HG03039 (cell line): ENCODE measurements around the gene TBC1D3H.
"Not testable (repeated sequence)": the region's sequence is repeated elsewhere in the genome, so short reads cannot be mapped to it uniquely, and the experiment has no call there.

Experiments
- ATAC-seq: cut with Tn5 transposase; IDR thresholded peaks from one replicate; pipeline ENCODE4 v1.9.1; 2021; ENCODE audit warnings: mild to moderate bottlenecking, moderate library complexity; ENCODE audit not compliant: unreplicated experiment

The TBC1D3H gene

DNA sequence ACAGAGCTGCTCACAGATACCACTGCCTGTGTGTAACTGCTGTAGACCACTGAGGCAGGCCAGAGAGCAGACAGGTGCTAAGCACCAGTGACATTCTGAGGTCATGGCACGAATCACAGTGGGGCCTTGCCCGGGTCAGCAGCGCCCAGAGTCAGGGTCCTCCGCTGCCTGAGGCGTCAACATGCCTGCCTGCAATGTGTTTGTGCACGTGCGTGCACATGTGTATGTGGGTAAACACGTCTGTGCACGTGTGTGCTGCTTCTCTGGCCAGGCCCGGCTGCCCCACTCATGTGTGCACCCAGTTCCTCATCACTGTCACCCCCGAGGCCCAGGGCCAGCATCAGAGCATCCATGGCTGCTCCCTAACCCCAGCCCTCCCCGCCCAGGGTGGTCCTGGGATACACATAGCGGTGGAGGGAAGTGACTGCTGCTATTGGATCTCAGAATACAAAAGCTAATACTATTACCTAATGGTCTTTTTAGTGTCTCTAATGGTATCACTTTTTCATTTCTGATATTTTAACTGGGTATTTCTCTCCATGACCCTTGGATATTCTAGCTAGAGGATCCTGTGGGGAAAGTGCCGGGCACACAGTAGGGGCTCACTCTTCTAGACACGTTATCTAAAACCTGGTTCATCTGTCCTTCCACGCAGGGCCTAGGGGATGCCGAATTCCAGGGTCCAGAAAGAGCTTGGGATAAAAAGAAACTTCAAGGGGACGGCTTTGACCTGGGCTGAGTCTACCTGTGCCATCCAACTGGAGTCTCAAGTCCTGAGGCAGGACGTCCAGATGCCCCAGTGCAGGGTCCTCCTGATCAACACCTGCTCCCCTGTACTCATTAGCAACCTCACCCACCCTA lies at the start of gene TBC1D3H:
TBC1D3H (minus strand) TSS at position 51 of the 861 bp plus-strand sequence. CDS start 1,540 bp downstream, outside the sequence.
- not testable (repeated sequence) for ATAC-seq

GRCh38 chr17:36428891-36429290 lies 40.7 kb upstream of the TBC1D3H start:
- ATAC-seq = not testable (repeated sequence)

DNA sequence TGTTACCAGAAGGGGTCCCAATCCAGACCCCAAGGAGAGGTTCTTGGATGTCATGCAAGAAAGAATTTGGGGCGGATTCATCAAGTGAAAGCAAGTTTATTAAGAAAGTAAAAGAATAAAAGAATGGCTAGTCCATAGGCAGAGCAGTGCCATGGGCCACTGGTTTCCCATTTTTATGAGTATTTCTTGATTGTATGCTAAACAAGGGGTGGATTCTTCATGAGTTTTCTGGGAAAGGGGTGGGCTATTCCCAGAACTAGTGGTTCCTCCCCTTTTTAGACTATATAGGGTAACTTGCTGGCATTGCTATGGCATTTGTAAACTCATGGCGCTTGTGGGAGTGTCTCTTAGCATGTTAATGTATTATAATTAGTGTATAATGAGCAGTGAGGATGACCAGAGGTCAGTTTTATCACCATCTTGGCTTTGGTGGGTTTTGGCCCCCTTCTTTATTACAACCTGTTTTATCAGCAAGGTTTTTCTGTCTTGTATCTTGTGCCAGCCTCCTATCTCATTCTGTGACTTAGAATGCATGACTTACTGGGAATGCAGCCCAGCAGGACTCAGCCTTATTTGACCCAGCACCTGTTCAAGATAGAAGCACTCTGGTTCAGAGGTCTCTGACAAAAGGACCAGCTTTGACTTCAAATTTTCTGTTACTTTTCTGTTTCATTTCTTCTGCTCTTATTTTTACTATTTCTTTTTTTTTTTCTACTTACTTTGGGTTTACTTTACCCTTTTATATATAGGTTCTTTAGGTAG lies 27.1 kb upstream of the TBC1D3H start:
- ATAC-seq = not testable (repeated sequence)

GRCh38 chr17:36390943-36391645 lies 2.9 kb upstream of the TBC1D3H start:
- not testable (repeated sequence) for ATAC-seq

DNA sequence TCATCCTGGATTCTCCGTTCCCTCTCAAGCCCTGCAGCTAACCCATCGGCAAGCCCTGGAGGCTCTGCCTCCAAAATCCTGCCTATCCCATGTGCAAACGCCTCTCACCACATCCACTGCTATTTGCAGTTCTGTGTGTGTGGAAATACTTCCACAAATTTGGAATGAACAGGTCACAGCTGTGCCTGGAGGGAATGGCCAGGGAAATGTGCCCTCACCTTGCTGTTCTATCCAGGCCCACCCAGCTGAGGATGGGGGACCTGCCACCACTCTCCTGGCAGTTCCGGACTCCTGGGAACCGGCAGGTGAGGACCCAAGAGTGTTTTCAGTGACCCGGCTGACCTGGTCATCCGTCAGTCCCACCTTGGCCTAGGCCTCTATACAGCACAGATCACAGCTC lies 12.3 kb downstream of the TBC1D3H start:
- ATAC-seq = not testable (repeated sequence)

DNA sequence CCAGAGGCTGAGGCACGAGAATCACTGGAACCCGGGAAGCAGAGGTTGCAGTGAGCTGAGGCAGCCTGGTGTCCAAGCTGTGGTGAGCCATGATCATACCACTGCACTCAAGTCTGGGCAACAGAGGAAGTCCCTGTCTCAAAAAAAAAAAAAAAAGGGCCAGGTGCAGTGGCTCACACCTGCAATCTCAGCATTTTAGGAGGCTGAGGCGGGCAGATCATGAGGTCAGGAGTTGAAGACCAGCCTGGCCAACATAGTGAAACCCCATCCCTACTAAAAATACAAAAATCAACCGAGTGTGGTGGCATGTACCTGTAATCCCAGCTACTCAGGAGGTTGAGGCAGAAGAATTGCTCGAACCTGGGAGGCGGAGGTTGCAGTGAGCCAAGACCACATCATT lies 25.7 kb downstream of the TBC1D3H start:
- ATAC-seq = not testable (repeated sequence)
